ENCODE data around the gene AEBP1. TPM values are rescaled to one million over a fixed set of nuclear protein-coding genes. Genes with fewer than 3 reads are reported as not detected.

AEBP1 gene
- not detected in 2 replicates for total RNA-seq (2014; rRNA removed; shearing (Covaris generic))
- polyA plus RNA-seq (2015; cell fraction: cytosol; rRNA removed): 0.02 TPM in 1 of 2 replicates, not detected in the other
- not detected in 2 replicates for polyA plus RNA-seq (2015; cell fraction: nucleus; rRNA removed)

- no peak for DNase-seq (ENCODE audit: low read depth)
These were observed at the start of gene AEBP1 for GRCh38 chr7:44103923-44104859. AEBP1 (plus strand) TSS chr7:44104345; CDS start chr7:44104666, 321 bp downstream.

GRCh38 chr7:44056681-44057080 is 47.5 kb upstream of the AEBP1 start:
- no peak for DNase-seq (ENCODE audit: low read depth)

GRCh38 chr7:44057181-44057848 is 46.8 kb upstream of the AEBP1 start:
- DNase-seq (ENCODE audit: low read depth): no peak

- DNase-seq (ENCODE audit: low read depth): no peak
These were observed 46.0 kb upstream of the AEBP1 start for GRCh38 chr7:44057849-44058758.

GRCh38 chr7:44058759-44059218 is 45.4 kb upstream of the AEBP1 start:
- no peak for DNase-seq (ENCODE audit: low read depth)

- DNase-seq (ENCODE audit: low read depth): no peak
These were observed 44.7 kb upstream of the AEBP1 start for GRCh38 chr7:44059219-44060090.

GRCh38 chr7:44060091-44060947 is 43.8 kb upstream of the AEBP1 start:
- no peak for DNase-seq (ENCODE audit: low read depth)

GRCh38 chr7:44060948-44061644 is 43.0 kb upstream of the AEBP1 start:
- no peak for DNase-seq (ENCODE audit: low read depth)

GRCh38 chr7:44061645-44062179 is 42.4 kb upstream of the AEBP1 start:
- no peak for DNase-seq (ENCODE audit: low read depth)

- no peak for DNase-seq (ENCODE audit: low read depth)
These were observed 41.8 kb upstream of the AEBP1 start for GRCh38 chr7:44062180-44062902.

- no peak for DNase-seq (ENCODE audit: low read depth)
These were observed 41.2 kb upstream of the AEBP1 start for GRCh38 chr7:44062903-44063295.

- no peak for DNase-seq (ENCODE audit: low read depth)
These were observed 40.6 kb upstream of the AEBP1 start for GRCh38 chr7:44063547-44063893.

GRCh38 chr7:44063894-44064651 is 40.1 kb upstream of the AEBP1 start:
- no peak for DNase-seq (ENCODE audit: low read depth)

GRCh38 chr7:44064791-44065430 is 39.2 kb upstream of the AEBP1 start:
- DNase-seq (ENCODE audit: low read depth): no peak

GRCh38 chr7:44065431-44066110 is 38.6 kb upstream of the AEBP1 start, which contains the start of gene PGAM2:
PGAM2 (minus strand) TSS chr7:44065567; CDS start chr7:44065529, 38 bp downstream.
- peak; percentile 29 for DNase-seq (ENCODE audit: low read depth)

GRCh38 chr7:44066111-44066460 is 38.1 kb upstream of the AEBP1 start:
- no peak for DNase-seq (ENCODE audit: low read depth)

Data from HT1080 (cell line).